AG10803 (cell line): Measurements from ENCODE around the gene FAM169A.
"Not testable (repeated sequence)": the region's sequence is repeated elsewhere in the genome, so short reads cannot be mapped to it uniquely, and the experiment has no call there.

Source experiments
- DNase-seq: peaks from one replicate; pipeline ENCODE4 v3.0.0; 2010; ENCODE audit warnings: low read depth
- H3K4me3 ChIP-seq: 2 replicates; pipeline ENCODE4 v1.5.1; 2011; ENCODE audit warnings: mild to moderate bottlenecking, low read length, control low read depth
- TF ChIP-seq, protein P1 (sequence below): conservative IDR thresholded peaks from 2 replicates; pipeline ENCODE4 v1.5.1; 2011; ENCODE audit warnings: mild to moderate bottlenecking, low read length, control low read depth, inconsistent platforms

FAM169A gene

DNA sequence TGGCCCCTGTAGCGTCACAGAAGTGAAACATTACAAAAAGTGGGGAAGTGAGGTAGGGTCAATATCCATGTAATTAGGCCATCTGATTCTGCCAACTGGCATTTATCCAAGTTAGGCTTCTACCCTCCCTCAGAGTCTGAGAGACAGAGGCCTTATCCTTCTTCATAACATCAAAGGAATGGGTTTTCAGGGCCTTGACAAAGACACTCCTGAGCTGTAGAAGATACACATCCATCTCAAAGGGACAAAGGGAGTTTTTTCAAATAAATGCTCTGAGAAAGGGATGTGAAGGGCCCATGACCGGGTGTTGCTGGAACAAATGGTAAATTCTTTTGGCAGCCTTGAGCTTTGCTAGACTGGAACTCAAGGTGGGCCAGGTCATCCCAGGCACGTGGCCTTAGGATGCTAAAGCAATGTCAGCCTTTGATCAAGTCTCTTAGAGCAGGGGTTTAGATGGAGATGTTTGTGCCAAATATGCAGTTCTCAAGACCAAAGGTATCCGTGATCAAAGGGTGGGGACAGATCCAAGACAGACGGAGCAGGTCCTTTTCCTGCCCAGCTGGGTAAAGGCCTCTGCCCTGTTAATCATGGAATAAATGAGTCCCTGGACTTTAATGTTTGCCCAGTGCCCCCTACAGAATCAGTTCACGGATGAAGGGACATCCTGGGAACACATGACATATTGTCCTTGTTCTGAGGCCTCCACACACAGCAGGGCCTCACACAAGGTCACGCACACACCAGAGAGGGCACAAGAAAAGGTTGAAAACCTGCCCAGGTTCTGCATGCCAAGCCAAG, 10.0 kb upstream of the FAM169A start:
- TF ChIP-seq, protein P1, sequence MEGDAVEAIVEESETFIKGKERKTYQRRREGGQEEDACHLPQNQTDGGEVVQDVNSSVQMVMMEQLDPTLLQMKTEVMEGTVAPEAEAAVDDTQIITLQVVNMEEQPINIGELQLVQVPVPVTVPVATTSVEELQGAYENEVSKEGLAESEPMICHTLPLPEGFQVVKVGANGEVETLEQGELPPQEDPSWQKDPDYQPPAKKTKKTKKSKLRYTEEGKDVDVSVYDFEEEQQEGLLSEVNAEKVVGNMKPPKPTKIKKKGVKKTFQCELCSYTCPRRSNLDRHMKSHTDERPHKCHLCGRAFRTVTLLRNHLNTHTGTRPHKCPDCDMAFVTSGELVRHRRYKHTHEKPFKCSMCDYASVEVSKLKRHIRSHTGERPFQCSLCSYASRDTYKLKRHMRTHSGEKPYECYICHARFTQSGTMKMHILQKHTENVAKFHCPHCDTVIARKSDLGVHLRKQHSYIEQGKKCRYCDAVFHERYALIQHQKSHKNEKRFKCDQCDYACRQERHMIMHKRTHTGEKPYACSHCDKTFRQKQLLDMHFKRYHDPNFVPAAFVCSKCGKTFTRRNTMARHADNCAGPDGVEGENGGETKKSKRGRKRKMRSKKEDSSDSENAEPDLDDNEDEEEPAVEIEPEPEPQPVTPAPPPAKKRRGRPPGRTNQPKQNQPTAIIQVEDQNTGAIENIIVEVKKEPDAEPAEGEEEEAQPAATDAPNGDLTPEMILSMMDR, result no peak
- H3K4me3 ChIP-seq, result no peak overlapping the region
- no peak for DNase-seq

DNA sequence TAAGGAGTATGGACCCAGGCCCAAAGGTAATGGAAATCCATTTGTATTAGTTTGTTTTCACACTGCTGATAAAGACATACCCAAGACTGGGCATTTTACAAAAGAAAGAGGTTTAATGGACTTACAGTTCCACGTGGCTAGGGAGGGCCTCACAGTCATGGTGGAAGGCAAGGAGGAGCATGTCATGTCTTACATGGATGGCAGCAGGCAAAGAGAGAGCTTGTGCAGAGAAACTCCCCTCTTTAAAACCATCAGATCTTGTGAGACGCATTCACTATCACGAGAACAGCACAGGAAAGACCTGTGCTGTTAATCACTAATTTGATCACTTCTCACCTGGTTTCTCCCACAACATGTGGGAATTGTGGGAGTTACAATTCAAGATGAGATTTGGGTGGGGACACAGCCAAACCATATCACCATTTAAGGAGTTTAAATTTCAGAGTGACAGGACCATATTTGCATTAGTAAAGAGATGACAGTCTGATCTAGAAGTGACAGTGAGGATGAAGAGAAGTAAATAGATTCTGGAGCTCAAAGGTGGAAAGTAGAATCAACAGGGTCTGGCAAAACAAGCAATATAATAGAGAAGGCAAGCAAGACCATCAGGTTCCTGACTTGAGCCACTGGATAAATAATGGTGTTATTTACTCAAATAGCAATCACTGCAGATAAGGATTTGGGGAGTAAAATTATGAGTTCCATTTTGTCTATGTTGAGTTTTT, 7.5 kb upstream of the FAM169A start:
- DNase-seq, result no peak
- H3K4me3 ChIP-seq, result no peak overlapping the region
- TF ChIP-seq, protein P1, result no peak

DNA sequence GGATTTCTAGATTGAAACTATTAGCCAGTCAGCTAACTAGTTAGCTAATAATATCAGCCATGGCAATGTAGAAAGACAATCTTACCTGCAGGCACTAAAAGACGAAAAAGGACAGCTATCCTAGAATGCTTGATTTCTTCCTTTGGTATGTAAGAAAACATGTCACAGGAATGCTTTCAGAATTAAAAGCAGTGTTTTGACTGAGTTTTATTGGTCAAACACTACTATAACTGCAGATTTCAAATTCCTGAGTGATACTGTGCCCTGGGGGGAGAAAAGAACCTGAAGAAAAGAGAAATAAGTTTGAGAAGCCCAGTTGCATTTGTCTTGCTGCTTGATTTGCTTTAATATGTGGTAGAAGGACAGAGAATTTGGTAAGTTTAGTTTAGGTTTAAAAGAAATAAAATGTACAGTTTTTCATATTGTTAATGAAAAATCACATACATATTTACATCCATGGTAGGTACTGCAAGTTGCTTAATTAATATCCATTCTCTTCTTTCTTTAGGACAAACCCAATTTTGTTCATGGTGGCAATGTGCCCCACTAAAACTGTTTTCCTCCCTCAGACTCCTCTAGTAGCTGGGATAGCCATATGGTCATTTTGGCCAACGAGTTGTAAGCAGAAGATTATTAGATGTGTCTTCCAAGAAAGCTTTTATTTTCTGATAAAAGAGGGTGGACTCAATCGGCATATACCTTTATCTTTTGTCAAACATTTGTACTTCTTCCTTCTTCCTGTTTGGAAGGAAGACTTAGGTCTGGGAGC, 4.3 kb upstream of the FAM169A start:
- no peak overlapping the region for H3K4me3 ChIP-seq
- no peak for DNase-seq
- TF ChIP-seq, protein P1, result no peak

DNA sequence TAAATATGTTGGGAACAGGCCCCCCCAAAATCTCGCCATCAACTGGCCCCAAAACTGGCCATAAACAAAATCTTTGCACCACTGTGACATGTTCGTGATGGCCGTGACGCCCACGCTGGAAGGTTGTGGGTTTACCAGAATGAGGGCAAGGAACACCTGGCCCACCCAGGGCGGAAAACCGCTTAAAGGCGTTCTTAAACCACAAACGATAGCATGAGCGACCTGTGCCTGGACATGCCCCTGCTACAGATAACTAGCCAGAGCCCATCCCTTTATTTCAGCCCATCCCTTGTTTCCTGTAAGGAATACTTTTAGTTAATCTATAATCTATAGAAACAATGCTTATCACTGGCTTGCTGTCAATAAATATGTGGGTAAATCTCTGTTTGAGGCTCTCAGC, 3.2 kb upstream of the FAM169A start:
- not testable (repeated sequence) for DNase-seq, H3K4me3 ChIP-seq

DNA sequence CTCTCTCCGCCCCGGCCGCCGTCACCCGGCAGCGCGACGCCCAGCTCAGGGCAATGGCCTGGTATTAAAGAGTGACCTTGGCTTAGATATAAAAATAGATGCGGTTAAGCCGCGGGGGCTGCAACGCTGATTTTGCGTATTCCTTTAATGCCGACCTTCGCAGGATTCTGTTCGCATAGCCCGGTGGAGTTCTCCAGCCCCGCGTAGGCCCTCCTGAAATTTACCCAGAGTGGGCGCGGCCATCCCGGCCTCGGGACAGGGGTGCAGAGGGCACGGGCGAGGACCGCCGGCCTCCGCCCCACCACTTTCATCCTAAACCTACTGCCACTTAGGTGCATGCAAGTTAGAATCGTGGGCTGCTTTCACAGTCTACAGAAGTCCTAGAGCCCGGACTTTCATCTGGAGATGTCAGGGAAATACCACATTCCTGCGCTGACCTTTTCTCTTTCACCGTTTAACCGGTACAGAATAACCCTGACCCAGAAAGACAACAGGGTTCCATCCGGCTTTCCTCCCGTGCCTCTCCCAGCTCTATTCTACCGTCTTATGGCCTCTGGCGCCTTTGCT, 492 bp upstream of the FAM169A start:
- TF ChIP-seq, protein P1, result no peak
- no peak overlapping the region for H3K4me3 ChIP-seq
- DNase-seq, result no peak

DNA sequence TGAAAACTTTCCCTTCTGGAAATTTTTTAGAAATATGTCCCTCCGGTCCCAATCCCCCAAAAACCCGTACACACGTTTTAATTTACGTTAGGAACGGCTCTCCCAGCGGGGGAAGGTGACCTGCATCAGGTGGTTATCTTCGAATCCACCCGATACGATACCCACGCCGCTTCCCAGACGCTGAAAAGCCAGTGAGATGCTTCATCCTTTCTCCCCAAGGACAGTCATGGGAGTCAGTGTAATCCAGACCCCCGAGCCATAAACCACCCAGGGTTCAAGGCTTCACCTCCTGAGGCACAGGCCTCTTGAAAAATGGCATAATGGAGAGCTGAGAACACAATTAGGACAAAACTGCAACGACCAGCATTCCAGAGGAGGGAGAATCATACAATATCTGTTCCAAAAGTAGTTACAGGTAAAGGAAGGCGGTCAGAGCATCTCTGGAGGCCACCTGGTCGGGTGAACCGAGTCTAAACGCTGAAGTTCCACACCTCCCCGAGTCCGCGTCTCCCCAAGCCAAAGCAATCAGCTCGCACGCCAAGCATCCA, 857 bp downstream of the FAM169A start:
- TF ChIP-seq, protein P1, result no peak
- no peak for DNase-seq
- peak overlapping the region; percentile 47 for H3K4me3 ChIP-seq

DNA sequence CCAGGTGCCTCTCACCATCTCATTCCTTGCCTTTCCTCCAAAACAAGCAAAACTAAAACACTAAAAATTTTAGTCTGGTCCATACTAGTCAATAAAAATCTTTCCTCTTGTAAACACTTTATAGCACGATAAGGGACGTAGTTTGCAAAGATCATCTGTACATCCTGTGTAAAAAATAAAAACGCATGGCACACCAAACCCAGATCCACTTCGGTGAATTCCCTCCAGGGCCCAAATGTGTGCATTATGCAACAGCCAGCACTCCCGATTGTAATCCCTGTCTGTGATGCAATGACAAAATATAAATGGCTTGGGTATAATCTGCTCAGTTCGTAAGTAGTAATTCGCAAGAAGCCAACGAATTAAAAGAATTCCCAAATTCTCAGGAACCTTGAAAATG, 1.4 kb downstream of the FAM169A start:
- TF ChIP-seq, protein P1, result no peak
- H3K4me3 ChIP-seq, result no peak overlapping the region
- no peak for DNase-seq
